Embryonic facial prominence (tissue), 1 donor: ENCODE data around the gene MRPL55.

Source experiments
- DNase-seq: peaks from one replicate; pipeline ENCODE4 v3.0.0-alpha.2; 2016; ENCODE audit errors: extremely low spot score

MRPL55 gene

GRCh38 chr1:228147768-228148167 lies 38.7 kb upstream of the MRPL55 start:
- DNase-seq = no peak

- DNase-seq = no peak
These were observed 38.1 kb upstream of the MRPL55 start for GRCh38 chr1:228147151-228147693.

GRCh38 chr1:228146417-228147150 lies 37.5 kb upstream of the MRPL55 start:
- no peak for DNase-seq

- no peak for DNase-seq
These were observed 36.6 kb upstream of the MRPL55 start for GRCh38 chr1:228145463-228146416.

- no peak for DNase-seq
These were observed 35.9 kb upstream of the MRPL55 start for GRCh38 chr1:228144993-228145343.

GRCh38 chr1:228144193-228144992 lies 35.3 kb upstream of the MRPL55 start:
- DNase-seq = no peak

- no peak for DNase-seq
These were observed 34.5 kb upstream of the MRPL55 start for GRCh38 chr1:228143480-228144192.

GRCh38 chr1:228142701-228143136 lies 33.6 kb upstream of the MRPL55 start:
- no peak for DNase-seq

GRCh38 chr1:228142155-228142691 lies 33.1 kb upstream of the MRPL55 start:
- DNase-seq = no peak

- no peak for DNase-seq
These were observed 32.3 kb upstream of the MRPL55 start for GRCh38 chr1:228141226-228142044.

GRCh38 chr1:228140724-228141225 lies 31.7 kb upstream of the MRPL55 start:
- DNase-seq = no peak

- peak; percentile 97 for DNase-seq
These were observed 31.0 kb upstream of the MRPL55 start, which contains the start of gene GUK1 for GRCh38 chr1:228139931-228140723. Gene GUK1 (plus strand): TSS chr1:228140279. CDS start chr1:228140303, 24 bp downstream.

GRCh38 chr1:228139406-228139930 lies 30.4 kb upstream of the MRPL55 start:
- no peak for DNase-seq

- DNase-seq = no peak
These were observed 27.8 kb upstream of the MRPL55 start for GRCh38 chr1:228136901-228137300.

- no peak for DNase-seq
These were observed 25.5 kb upstream of the MRPL55 start for GRCh38 chr1:228134591-228134990.

- no peak for DNase-seq
These were observed 22.7 kb upstream of the MRPL55 start for GRCh38 chr1:228131766-228132165.

- DNase-seq = no peak
These were observed 16.1 kb upstream of the MRPL55 start for GRCh38 chr1:228125185-228125584.

GRCh38 chr1:228123505-228123904 lies 14.4 kb upstream of the MRPL55 start:
- DNase-seq = no peak
